Adrenal gland (tissue), 12 donors: Measurements from ENCODE around the gene REEP3. TPM values are rescaled to one million over a fixed set of nuclear protein-coding genes. Genes with fewer than 3 reads are reported as not detected.
"Not testable (repeated sequence)": the region's sequence is repeated elsewhere in the genome, so short reads cannot be mapped to it uniquely, and the experiment has no call there.

ENCODE experiments used
- DNase-seq, 7 donors: peaks; one replicate each; pipeline ENCODE4 v3.0.0-alpha.2; 2019 to 2020
- H3K27ac ChIP-seq, 5 donors: fragments of 200-600 bp; sonication (generic) in 4 of 5; 1 replicate in 3 of 5; 2 replicates in 2 of 5; pipeline versions ENCODE4 v1.5.1 to v1.8.0; 2016 to 2020; ENCODE audit warnings: mild to moderate bottlenecking in 1 of 5
- H3K27me3 ChIP-seq: fragments of 200-600 bp; 2 replicates; pipeline ENCODE4 v1.8.0; 2021
- H3K36me3 ChIP-seq, 2 donors: fragments of 200-600 bp; replicated peaks in 1 of 2; 1 replicate in 1 of 2; 2 replicates in 1 of 2; pipeline versions ENCODE4 v1.5.1 to v1.8.0; 2018 to 2022
- H3K4me1 ChIP-seq, 2 donors: fragments of 200-600 bp; replicated peaks in 1 of 2; 1 replicate in 1 of 2; 2 replicates in 1 of 2; pipeline versions ENCODE4 v1.5.1 to v1.8.0; 2018 to 2021
- H3K4me3 ChIP-seq, 4 donors: fragments of 200-600 bp; sonication (generic) in 3 of 4; one replicate each; pipeline ENCODE4 v1.5.1; 2016 to 2018
- H3K9me3 ChIP-seq, 3 donors: fragments of 200-600 bp; sonication (generic) in 1 of 3; replicated peaks in 1 of 3; 1 replicate in 2 of 3; 2 replicates in 1 of 3; pipeline versions ENCODE4 v1.5.1 to v1.8.0; 2016 to 2021
- POLR2A ChIP-seq, 2 donors: fragments of 450-650 bp; IDR thresholded peaks; one replicate each; pipeline ENCODE4 v1.6.1; 2017; ENCODE audit warnings: antibody characterized with exemption in 2 of 2, mild to moderate bottlenecking in 2 of 2, moderate library complexity in 1 of 2
- WGBS, 4 donors: extraction: QIAGEN DNeasy Blood & Tissue Kit in 2 of 4; methylation state at CpG; one replicate each; pipeline versions ENCODE4 v1.1.5 to v1.1.7; 2013 to 2017; 5-methylcytosine and 5-hydroxymethylcytosine counted together
- intact Hi-C, 2 donors: fragments of 100-400 bp; cut with DNase I; formaldehyde crosslinking; loops; one replicate each; pipeline versions ENCODE4 v1.14.1 to v1.15.0; 2022 to 2023
- polyA plus RNA-seq, 3 donors: library from polyadenylated mRNA; stranded (reverse); fragments of 200-250 nt in 2 of 3; fragments of 350-450 nt in 1 of 3; fragmentation: Illumina TruSeq in 1 of 3; extraction: RNeasy Lipid Tissue Mini Kit (QIAGEN cat#74804) in 1 of 3; gene quantifications; one replicate each; pipeline ENCODE4 v1.2.3, GENCODE V29; 2013 to 2014
- total RNA-seq, 9 donors: library from RNA; depleted of rRNA in 4 of 9; stranded (reverse); fragments of >200 nt in 4 of 9; fragments of 120-200 nt in 1 of 9; fragmentation: NEBNext Ultra II Directional in 1 of 9; extraction: Animal tissue kit (Norgen Biotek cat#: 25700) in 1 of 9; gene quantifications; one replicate each; pipeline versions ENCODE4 v1.1.0 to v1.2.4, GENCODE V29; 2013 to 2023
- TF ChIP-seq, protein P1 (sequence below), 6 experiments: fragments of 450-650 bp in 4 of 6; fragments of 200-600 bp in 2 of 6; sonication (generic) in 1 of 6; IDR thresholded peaks; 1 replicate in 5 of 6; 2 replicates in 1 of 6; pipeline versions ENCODE4 v1.5.1 to v1.8.0; 2016 to 2021; ENCODE audit warnings: antibody characterized with exemption in 6 of 6, mild to moderate bottlenecking in 2 of 6, moderate library complexity in 1 of 6
- donor health status: healthy with polysubstance abuse.
- donor health status: Bipolar disorder and iron deficiency.
- donor health status: DM: yes; HTN: yes; CAD: no.
- donor health status: DM: no; HTN: no; CAD: no.
- donor health status: DM: no; HTN: no; CAD: no.
- donor health status: DM: yes; HTN: yes; CAD: no.

REEP3 gene
- total and polyA plus RNA-seq, 12 donors: 5.1 to 79.8 (median 48.1) TPM

DNA sequence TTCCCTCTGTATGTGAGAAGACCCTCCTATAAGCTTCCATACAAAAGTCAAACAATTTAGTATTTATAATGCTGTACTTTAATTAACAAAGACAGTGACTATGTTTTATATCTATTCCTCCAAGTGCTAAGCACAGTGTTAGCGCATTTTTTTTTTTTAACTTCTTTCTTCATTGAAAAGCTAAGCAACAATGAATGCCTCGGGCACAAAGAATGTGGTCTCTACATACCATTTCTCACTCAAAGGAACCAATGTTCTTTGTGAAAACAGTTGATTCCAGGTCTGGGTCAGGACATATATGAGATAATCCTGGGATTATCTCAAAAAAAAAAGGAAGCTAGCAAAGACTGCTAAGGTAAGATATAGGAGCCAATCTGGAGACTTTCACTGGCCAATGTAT lies 26.2 kb upstream of the REEP3 start:
- no peak for DNase-seq
- Histone ChIP-seq H3K9me3 (no peaks in the 10 kb centered on the region), H3K4me3 (no peak overlapping the region), H3K36me3 (no peaks in the 10 kb centered on the region), H3K27me3 (no peaks in the 10 kb centered on the region), H3K4me1 (peaks cover 15 to 41% of the 10 kb centered on the region in 2 donors), H3K27ac (no peak overlapping the region)
- 92 to 97% (median 94%) methylated on average over 2 of the region's 2 CpGs for WGBS, 4 donors
- intact Hi-C loops: no loop called here
- TF ChIP-seq POLR2A (IDR thresholded peaks at IDR 0.05): no peak
- TF ChIP-seq, protein P1, sequence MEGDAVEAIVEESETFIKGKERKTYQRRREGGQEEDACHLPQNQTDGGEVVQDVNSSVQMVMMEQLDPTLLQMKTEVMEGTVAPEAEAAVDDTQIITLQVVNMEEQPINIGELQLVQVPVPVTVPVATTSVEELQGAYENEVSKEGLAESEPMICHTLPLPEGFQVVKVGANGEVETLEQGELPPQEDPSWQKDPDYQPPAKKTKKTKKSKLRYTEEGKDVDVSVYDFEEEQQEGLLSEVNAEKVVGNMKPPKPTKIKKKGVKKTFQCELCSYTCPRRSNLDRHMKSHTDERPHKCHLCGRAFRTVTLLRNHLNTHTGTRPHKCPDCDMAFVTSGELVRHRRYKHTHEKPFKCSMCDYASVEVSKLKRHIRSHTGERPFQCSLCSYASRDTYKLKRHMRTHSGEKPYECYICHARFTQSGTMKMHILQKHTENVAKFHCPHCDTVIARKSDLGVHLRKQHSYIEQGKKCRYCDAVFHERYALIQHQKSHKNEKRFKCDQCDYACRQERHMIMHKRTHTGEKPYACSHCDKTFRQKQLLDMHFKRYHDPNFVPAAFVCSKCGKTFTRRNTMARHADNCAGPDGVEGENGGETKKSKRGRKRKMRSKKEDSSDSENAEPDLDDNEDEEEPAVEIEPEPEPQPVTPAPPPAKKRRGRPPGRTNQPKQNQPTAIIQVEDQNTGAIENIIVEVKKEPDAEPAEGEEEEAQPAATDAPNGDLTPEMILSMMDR (IDR thresholded peaks at IDR 0.05): no peak

DNA sequence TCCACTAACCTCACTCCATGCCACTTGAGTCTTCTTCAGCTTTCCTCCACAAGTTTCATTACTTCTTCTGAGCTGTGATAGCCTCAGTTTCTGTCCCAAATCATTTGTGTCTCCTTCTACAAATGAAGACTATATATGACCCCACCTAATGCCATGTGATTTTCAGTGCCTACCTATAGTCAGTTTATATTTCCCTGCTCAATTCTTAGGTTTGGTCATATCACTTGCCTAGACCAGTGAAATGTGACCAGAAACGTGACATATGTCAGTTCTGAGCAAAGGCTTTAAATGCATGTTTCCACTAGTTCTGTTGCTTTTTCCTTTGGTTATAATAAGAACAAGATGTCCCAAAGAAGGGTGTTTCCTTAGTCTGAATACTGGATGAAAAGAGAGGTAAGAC lies 24.6 kb upstream of the REEP3 start:
- Histone ChIP-seq H3K4me1 (peaks cover 10 to 36% of the 10 kb centered on the region in 2 donors), H3K36me3 (no peaks in the 10 kb centered on the region), H3K27ac (no peak overlapping the region), H3K4me3 (no peak overlapping the region), H3K9me3 (no peaks in the 10 kb centered on the region), H3K27me3 (no peaks in the 10 kb centered on the region)
- 70 to 98% (median 96%) methylated on average over 1 of the region's 1 CpG for WGBS, 4 donors
- intact Hi-C loops: no loop called here
- TF ChIP-seq POLR2A (IDR thresholded peaks at IDR 0.05): no peak
- TF ChIP-seq, protein P1 (IDR thresholded peaks at IDR 0.05): no peak
- DNase-seq: no peak

DNA sequence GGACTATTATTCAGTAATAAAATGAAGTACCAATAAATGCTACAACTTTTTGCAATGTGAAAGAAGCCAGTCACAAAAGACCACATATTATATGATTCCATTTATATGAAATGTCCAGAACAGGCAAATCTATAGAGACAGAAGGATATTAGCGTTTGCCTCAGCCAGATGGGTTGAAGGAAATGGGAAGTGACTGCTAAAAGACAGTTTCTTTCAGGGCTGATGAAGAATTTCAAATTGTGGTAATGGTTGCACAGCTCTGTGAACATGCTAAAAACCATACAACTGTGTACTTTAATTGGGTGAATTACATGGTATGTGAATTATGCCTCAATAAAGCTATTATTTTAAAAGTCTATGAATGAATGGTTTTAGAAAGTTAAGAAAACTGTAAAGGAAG lies 23.9 kb upstream of the REEP3 start:
- no peaks in the 10 kb centered on the region for H3K27me3 ChIP-seq
- no peak overlapping the region for H3K4me3 ChIP-seq
- H3K4me1 ChIP-seq: peaks cover 5 to 28% of the 10 kb centered on the region in 2 donors
- no peak for DNase-seq
- H3K9me3 ChIP-seq: no peaks in the 10 kb centered on the region
- no peaks in the 10 kb centered on the region for H3K36me3 ChIP-seq
- TF ChIP-seq, protein P1 (IDR thresholded peaks at IDR 0.05): no peak
- no peak for TF ChIP-seq POLR2A (IDR thresholded peaks at IDR 0.05)
- intact Hi-C loops: no loop called here
- no peak overlapping the region for H3K27ac ChIP-seq
- WGBS, 4 donors: 59 to 74% (median 65%) methylated on average over 1 of the region's 1 CpG

DNA sequence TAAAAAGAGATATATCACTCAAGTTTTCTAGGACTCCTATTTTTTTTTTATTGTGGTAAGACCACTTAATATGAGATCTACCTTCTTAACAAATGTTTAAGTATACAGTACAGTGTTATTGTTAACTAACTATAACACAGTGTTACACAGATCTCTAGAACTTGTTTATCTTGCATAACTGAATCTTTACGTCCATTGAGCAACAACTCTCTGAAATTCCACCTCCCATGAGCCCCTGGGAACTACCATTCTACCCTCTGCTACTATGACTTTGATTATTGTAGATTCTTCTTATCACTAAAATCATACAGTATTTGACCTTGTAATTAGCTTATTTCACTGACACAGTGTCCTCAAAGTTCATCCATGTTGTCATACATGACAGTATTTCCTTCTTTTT lies 22.5 kb upstream of the REEP3 start:
- Histone ChIP-seq H3K27me3 (no peaks in the 10 kb centered on the region), H3K9me3 (no peaks in the 10 kb centered on the region), H3K27ac (no peak overlapping the region), H3K4me1 (peaks cover 0 to 21% of the 10 kb centered on the region in 2 donors), H3K36me3 (no peaks in the 10 kb centered on the region), H3K4me3 (no peak overlapping the region)
- intact Hi-C loops: no loop called here
- 61 to 86% (median 70%) methylated on average over 1 of the region's 1 CpG for WGBS, 4 donors
- TF ChIP-seq, protein P1 (IDR thresholded peaks at IDR 0.05): no peak
- TF ChIP-seq POLR2A (IDR thresholded peaks at IDR 0.05): no peak
- DNase-seq: no peak

DNA sequence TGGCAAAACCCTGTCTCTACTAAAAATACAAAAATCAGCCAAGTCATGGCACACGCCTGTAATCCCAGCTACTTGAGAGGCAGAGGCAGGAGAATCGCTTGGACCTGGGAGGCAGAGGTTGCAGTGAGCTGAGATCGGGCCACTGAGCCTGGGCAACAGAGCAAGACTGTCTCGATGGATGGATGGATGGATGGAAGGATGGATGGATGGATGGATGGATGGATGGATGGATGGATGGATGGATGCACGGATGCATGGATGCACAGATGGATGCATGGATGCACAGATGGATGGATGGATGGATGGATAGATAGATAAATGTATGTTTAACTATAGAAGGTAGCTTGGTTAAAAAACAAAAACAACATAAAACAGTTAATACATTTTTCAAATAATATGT lies 20.6 kb upstream of the REEP3 start:
- intact Hi-C loops, DNase-seq, H3K36me3 ChIP-seq, H3K27ac ChIP-seq, H3K27me3 ChIP-seq, H3K9me3 ChIP-seq, H3K4me3 ChIP-seq: not testable (repeated sequence)
- peaks cover 0 to 27% of the 10 kb centered on the region in 2 donors for H3K4me1 ChIP-seq
- WGBS, 4 donors: 89 to 96% (median 95%) methylated on average over 5 of the region's 5 CpGs
